Frontal cortex (tissue), 4 donors: ENCODE data around the gene NUP62. TPM values are rescaled to one million over a fixed set of nuclear protein-coding genes. Genes with fewer than 3 reads are reported as not detected.

Experiments
- DNase-seq, 2 donors: peaks; one replicate each; pipeline ENCODE4 v3.0.0; 2012; ENCODE audit warnings: low spot score in 2 of 2
- FAIRE-seq: peaks from 2 replicates; lab custom pipeline; 2012; peaks lifted over from hg19 to GRCh38; lab: Jason Lieb, UNC
- total RNA-seq: library from RNA; depleted of rRNA; stranded (reverse); fragments of >200 nt; gene quantifications from one replicate; pipeline ENCODE4 v1.2.3, GENCODE V29; 2014
- donor health status: control.
- donor health status: control.
- donor health status: control.

NUP62 gene
- total RNA-seq, 1 donor from 2014 or later = 22.0 TPM

GRCh38 chr19:49887665-49888509 is 41.4 kb downstream of the NUP62 start:
- no peak for DNase-seq
- FAIRE-seq = no peak

DNA sequence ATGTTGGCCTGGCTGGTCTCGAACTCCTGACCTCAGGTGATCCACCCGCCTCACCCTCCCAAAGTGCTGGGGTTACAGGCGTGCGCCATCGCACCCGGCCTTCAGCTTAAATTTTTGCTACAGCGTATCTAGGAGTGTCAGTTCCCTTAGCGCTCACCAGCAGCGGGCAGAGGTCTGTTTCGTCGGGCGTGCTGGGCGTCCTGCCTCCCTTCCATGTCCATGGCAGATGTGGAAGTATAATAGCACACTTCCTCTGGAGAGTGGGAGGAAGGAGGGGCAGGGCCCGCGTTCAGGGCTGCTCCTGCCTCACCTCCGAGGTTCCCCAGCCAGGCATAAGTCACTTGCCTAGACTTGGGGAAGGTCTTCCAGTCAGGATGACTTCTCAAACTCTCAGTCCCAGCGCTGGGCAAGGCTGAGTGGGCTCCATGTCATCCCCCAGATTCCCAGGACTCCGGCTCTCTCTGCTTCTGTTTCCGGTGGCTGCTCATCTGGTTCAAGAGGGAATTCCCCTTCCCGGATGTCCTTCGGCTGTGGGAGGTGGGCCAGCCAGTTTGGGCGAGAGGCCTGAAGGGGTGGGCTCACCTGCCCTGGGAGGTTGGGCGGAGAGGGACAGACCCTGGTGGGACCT is 42.2 kb downstream of the NUP62 start:
- FAIRE-seq (no peak), DNase-seq (no peak)

DNA sequence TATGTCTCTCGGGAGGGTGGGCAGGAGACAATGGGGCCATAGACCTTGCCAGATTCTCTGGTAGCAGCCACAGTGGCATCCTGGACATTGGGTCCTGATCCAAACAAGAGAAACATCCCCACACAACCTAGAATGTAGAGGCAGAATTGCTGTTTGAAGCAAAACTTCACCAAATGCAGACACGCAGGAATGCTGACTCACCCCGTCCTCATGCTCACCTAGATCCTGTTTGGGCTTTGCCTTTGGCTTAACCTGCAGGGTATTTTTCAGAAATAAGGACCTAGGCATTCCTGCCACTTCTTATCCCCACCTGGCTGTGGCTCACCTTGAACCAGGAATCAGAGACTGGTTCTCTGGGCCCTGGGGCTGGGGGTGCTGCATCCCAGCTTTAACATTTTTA is 44.5 kb downstream of the NUP62 start:
- no peak for DNase-seq
- no peak for FAIRE-seq

GRCh38 chr19:49884109-49884508 is 45.2 kb downstream of the NUP62 start:
- FAIRE-seq (no peak), DNase-seq (no peak)

DNA sequence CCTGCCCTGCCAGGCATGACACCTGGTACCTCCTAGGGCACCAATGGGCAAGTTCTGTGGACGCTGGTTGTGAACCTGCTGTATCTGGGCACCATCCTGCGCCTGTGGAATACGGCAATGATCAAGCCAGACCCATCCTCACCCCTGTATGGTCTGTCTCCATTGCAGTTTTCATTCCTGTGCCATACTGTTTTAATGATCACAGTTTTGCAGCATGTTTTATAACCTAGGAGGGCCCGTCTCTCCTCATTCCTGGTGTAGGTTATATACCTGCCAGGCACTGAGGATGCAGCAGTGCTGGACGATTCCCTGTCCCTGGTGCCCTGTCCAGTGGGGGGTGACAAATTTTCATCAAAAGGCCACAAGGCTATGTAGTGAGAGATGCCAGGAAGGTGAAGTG is 46.2 kb downstream of the NUP62 start:
- DNase-seq (no peak), FAIRE-seq (no peak)

- DNase-seq (no peak), FAIRE-seq (no peak)
Measured at GRCh38 chr19:49882643-49883042, 46.7 kb downstream of the NUP62 start.

DNA sequence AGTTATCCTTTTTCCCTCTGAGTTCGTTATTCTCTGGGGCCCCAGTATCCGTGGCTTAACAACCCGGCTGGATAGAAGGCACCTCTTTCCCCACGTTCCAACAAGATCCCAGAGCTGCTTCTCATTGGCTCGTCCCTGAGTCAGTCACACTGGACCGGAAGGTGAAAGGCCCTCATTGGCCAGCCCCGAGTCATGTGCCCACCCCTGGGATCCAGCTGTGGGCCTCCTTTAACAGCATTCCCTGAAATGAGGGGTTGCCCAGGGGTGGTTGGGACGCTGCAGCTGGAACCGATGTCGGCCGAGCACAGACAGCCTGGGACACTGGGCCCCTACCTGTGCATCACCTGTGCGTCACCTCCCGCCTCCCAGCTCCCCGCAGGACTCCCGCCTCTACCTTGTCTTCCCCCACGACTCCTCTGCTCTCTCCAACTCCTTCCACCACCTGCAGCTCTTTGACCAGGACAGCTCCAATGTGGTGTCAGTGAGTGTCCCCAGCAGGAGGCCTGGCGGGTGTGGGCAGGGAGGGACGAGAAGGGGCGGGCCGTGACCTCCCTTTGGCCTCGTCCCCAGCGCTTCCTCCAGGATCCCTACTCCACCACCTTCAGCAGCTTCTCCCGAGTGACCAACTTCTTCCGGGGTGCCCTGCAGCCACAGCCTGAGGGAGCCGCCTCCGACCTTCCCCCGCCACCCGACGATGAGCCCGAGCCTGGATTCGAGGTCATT is 47.5 kb downstream of the NUP62 start:
- FAIRE-seq (no peak), DNase-seq (no peak)

- FAIRE-seq (no peak), DNase-seq (no peak)
Measured at GRCh38 chr19:49881186-49881585, 48.1 kb downstream of the NUP62 start.

- no peak for DNase-seq
- FAIRE-seq = no peak
Measured at GRCh38 chr19:49880162-49880869, 49.0 kb downstream of the NUP62 start.

- DNase-seq (no peak), FAIRE-seq (no peak)
Measured at GRCh38 chr19:49879243-49879963, 49.9 kb downstream of the NUP62 start.

DNA sequence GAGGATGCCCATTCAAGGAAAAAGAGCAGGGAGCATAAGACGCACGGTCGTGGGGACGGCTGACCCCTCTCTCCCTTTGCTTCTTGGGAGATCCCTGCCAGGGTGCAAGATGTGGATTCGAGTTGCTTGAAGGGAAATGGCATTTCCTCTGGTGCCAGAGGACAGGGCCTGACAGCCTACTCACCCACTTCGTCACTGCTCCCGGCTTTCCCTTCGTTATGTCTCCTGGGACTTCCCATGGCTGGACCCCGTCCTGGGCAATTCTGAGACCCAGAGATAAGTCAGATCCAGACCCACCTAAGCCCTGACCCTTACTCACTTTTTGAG is 50.6 kb downstream of the NUP62 start:
- FAIRE-seq = no peak
- DNase-seq = no peak

GRCh38 chr19:49877879-49878743 is 51.2 kb downstream of the NUP62 start:
- FAIRE-seq = no peak
- peak; percentile 95 to 98 for DNase-seq

- DNase-seq = peak; percentile 94 to 96
- peak; percentile 98 for FAIRE-seq
Measured at GRCh38 chr19:49877020-49877878, 52.1 kb downstream of the NUP62 start, which contains the start of the genes AKT1S1 and TBC1D17. Gene AKT1S1, minus strand, starts transcription at chr19:49877355. Its CDS starts 4,060 bp downstream, at chr19:49873295. Gene TBC1D17, plus strand, starts transcription at chr19:49877702. Its CDS starts 22 bp downstream, at chr19:49877724.

DNA sequence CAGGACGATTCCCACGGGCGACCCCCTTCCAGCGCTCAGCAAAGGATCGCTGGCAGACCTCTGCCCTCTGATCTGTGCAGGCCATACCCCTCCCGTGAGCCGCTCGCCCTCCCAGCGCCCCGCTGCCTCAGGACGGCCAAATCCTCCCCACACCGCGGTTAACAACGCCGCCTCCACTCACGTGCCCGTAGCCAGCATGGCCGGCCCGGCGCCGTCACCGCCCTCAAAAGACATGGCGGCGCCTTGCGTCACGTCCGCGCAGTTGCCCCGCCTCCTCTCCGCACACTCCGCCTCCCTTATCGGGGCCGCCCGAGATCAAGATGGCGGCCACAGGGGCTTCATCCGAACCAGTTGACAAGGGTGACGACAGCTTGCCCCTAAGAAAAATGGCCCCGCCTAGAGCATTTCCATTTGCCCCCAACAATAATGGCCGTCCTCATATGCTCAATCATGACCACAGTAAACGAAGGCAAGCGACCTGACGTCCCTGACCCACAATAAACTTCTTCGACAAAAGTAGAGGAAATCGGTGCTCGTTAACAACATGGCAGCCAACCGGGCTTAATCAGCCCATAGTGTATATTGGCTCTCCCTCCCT is 52.8 kb downstream of the NUP62 start:
- DNase-seq (peak; percentile 88 to 92), FAIRE-seq (peak; percentile 76)

DNA sequence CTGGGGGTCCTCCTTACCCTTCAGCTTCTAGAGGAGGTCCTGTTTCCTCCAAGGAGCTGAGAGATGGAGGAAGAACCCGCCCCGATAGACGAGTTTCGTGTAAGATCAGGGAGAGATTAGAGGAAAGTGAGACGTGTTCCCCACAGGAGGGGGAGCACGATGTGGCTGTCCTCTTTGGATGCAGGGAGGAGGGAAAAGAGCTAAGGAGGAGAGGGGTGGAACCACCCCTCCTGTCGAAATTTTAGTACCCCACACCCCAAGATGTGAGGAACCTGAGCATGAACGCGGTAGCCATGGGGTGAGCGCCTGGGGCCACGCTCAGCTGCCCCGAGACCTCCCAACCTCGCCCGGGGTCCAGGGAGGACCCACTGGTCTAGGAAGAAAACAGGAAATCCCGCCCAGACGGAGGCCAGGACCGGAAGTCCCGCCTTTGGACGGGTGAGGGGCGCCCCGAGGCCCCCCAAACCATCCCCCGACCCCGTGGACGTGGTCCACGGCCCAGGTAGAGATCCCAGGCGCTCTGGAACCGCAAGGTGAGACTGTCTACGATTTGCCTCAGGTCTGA is 53.4 kb downstream of the NUP62 start:
- DNase-seq = no peak
- no peak for FAIRE-seq

DNA sequence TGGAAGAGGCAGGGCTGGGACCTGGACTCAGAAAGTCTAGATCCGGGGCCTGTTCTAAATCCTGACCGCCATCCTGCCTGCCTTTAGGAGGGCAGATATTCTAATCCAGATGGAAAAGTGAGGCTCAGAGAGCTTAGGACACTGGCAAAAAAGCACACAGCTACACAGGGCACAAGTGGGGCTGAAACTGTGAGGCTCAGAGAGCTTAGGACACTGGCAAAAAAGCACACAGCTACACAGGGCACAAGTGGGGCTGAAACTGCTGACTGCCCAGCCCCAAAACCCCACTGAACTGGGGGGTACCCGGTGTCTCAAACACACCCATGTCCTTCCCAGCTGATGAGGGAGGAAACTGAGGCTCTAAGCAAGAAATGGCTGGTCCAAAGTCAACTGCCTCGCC is 54.1 kb downstream of the NUP62 start:
- no peak for DNase-seq
- FAIRE-seq = no peak
